ENCODE measurements around the gene KRT76.

KRT76 gene

GRCh38 chr12:52781399-52782082 is 4.4 kb upstream of the KRT76 start:
- TF ChIP-seq, protein P1, sequence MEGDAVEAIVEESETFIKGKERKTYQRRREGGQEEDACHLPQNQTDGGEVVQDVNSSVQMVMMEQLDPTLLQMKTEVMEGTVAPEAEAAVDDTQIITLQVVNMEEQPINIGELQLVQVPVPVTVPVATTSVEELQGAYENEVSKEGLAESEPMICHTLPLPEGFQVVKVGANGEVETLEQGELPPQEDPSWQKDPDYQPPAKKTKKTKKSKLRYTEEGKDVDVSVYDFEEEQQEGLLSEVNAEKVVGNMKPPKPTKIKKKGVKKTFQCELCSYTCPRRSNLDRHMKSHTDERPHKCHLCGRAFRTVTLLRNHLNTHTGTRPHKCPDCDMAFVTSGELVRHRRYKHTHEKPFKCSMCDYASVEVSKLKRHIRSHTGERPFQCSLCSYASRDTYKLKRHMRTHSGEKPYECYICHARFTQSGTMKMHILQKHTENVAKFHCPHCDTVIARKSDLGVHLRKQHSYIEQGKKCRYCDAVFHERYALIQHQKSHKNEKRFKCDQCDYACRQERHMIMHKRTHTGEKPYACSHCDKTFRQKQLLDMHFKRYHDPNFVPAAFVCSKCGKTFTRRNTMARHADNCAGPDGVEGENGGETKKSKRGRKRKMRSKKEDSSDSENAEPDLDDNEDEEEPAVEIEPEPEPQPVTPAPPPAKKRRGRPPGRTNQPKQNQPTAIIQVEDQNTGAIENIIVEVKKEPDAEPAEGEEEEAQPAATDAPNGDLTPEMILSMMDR (conservative IDR thresholded peaks at IDR 0.05; ENCODE audit: low read depth, low read length): no peak
- Histone ChIP-seq H3K4me3 (IDR thresholded peaks at IDR 0.05; ENCODE audit: insufficient read depth, low read depth, low read length) (no peak overlapping the region), H3K27me3 (ENCODE audit: insufficient read depth, low read depth) (peaks cover 7% of the 10 kb centered on the region; the same call in 1 of the 2 replicates), H3K36me3 (ENCODE audit: insufficient read depth) (no peaks in the 10 kb centered on the region), H2AFZ (ENCODE audit: low read depth) (no peak overlapping the region), H3K4me2 (no peak overlapping the region), H3K9ac (no peak overlapping the region), H3K4me1 (ENCODE audit: low read depth, poor library complexity, severe bottlenecking) (no peaks in the 10 kb centered on the region), H3K79me2 (ENCODE audit: insufficient read depth, low read depth) (no peaks in the 10 kb centered on the region), H4K20me1 (ENCODE audit: insufficient read depth) (no peaks in the 10 kb centered on the region), H3K27ac (no peak overlapping the region)

GRCh38 chr12:52779914-52780313 is 2.8 kb upstream of the KRT76 start:
- H3K79me2 ChIP-seq (ENCODE audit: insufficient read depth, low read depth): no peaks in the 10 kb centered on the region
- no peak overlapping the region for H3K9ac ChIP-seq
- H3K4me2 ChIP-seq: no peak overlapping the region
- TF ChIP-seq, protein P1 (conservative IDR thresholded peaks at IDR 0.05; ENCODE audit: low read depth, low read length): no peak
- no peak overlapping the region for H2AFZ ChIP-seq (ENCODE audit: low read depth)
- no peaks in the 10 kb centered on the region for H4K20me1 ChIP-seq (ENCODE audit: insufficient read depth)
- H3K27me3 ChIP-seq (ENCODE audit: insufficient read depth, low read depth): peaks cover 10% of the 10 kb centered on the region; the same call in 1 of the 2 replicates
- no peaks in the 10 kb centered on the region for H3K36me3 ChIP-seq (ENCODE audit: insufficient read depth)
- no peak overlapping the region for H3K4me3 ChIP-seq (IDR thresholded peaks at IDR 0.05; ENCODE audit: insufficient read depth, low read depth, low read length)
- no peak overlapping the region for H3K27ac ChIP-seq
- H3K4me1 ChIP-seq (ENCODE audit: low read depth, poor library complexity, severe bottlenecking): no peaks in the 10 kb centered on the region

GRCh38 chr12:52778833-52779232 is 1.7 kb upstream of the KRT76 start:
- H4K20me1 ChIP-seq (ENCODE audit: insufficient read depth): no peaks in the 10 kb centered on the region
- H3K27me3 ChIP-seq (ENCODE audit: insufficient read depth, low read depth): peaks cover 5% of the 10 kb centered on the region; the same call in 1 of the 2 replicates
- no peaks in the 10 kb centered on the region for H3K79me2 ChIP-seq (ENCODE audit: insufficient read depth, low read depth)
- TF ChIP-seq, protein P1 (conservative IDR thresholded peaks at IDR 0.05; ENCODE audit: low read depth, low read length): no peak
- H3K4me3 ChIP-seq (IDR thresholded peaks at IDR 0.05; ENCODE audit: insufficient read depth, low read depth, low read length): no peak overlapping the region
- H3K4me1 ChIP-seq (ENCODE audit: low read depth, poor library complexity, severe bottlenecking): no peaks in the 10 kb centered on the region
- no peak overlapping the region for H3K9ac ChIP-seq
- H3K27ac ChIP-seq: no peak overlapping the region
- H2AFZ ChIP-seq (ENCODE audit: low read depth): no peak overlapping the region
- no peak overlapping the region for H3K4me2 ChIP-seq
- no peaks in the 10 kb centered on the region for H3K36me3 ChIP-seq (ENCODE audit: insufficient read depth)

DNA sequence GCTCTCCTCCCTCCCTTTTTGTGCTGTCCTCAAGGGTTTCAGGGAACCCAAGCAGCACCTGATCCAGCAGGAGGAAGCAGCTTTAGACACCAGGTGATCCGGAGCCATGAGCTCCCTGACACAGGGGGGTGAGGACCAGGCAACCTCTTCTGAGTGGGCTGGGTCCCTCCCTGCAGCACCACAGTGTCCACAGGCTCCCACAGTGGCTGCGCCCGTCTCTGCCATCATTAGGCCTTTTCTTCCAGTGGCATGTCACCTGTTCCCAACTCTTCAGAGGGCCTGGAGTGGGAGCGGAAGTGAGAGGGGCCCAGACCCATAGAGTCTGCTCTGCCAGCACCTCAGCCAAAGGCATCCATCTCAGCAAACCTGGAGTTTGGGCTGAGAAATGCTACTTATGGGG is 421 bp upstream of the KRT76 start:
- H3K9ac ChIP-seq: no peak overlapping the region
- H3K36me3 ChIP-seq (ENCODE audit: insufficient read depth): no peaks in the 10 kb centered on the region
- H3K27ac ChIP-seq: no peak overlapping the region
- H2AFZ ChIP-seq (ENCODE audit: low read depth): no peak overlapping the region
- no peaks in the 10 kb centered on the region for H3K79me2 ChIP-seq (ENCODE audit: insufficient read depth, low read depth)
- H3K4me1 ChIP-seq (ENCODE audit: low read depth, poor library complexity, severe bottlenecking): no peaks in the 10 kb centered on the region
- peaks cover 3% of the 10 kb centered on the region; the same call in 1 of the 2 replicates for H3K27me3 ChIP-seq (ENCODE audit: insufficient read depth, low read depth)
- no peak overlapping the region for H3K4me2 ChIP-seq
- H4K20me1 ChIP-seq (ENCODE audit: insufficient read depth): no peaks in the 10 kb centered on the region
- TF ChIP-seq, protein P1 (conservative IDR thresholded peaks at IDR 0.05; ENCODE audit: low read depth, low read length): no peak
- no peak overlapping the region for H3K4me3 ChIP-seq (IDR thresholded peaks at IDR 0.05; ENCODE audit: insufficient read depth, low read depth, low read length)

Data from KMS-11 (cell line).